CD4-positive, alpha-beta T cell treated with Interleukin-17A for 1 hour (primary cell): Measurements from ENCODE around the gene FOXQ1.
"Not testable (repeated sequence)": the region's sequence is repeated elsewhere in the genome, so short reads cannot be mapped to it uniquely, and the experiment has no call there.

Experiments used
- DNase-seq: peaks from one replicate; pipeline ENCODE4 v3.0.0-alpha.2; 2020

Gene FOXQ1

GRCh38 chr6:1322696-1323219 is 10.9 kb downstream of the FOXQ1 start:
- no peak for DNase-seq

- no peak for DNase-seq
Measured at GRCh38 chr6:1324936-1325335, 13.0 kb downstream of the FOXQ1 start.

GRCh38 chr6:1325461-1326309 is 13.8 kb downstream of the FOXQ1 start:
- DNase-seq = no peak

- DNase-seq = no peak
Measured at GRCh38 chr6:1326535-1327121, 14.7 kb downstream of the FOXQ1 start.

GRCh38 chr6:1327630-1328029 is 15.7 kb downstream of the FOXQ1 start:
- no peak for DNase-seq

GRCh38 chr6:1328129-1328800 is 16.4 kb downstream of the FOXQ1 start:
- DNase-seq = no peak

GRCh38 chr6:1329708-1330107 is 17.8 kb downstream of the FOXQ1 start:
- no peak for DNase-seq

GRCh38 chr6:1334684-1335083 is 22.8 kb downstream of the FOXQ1 start:
- DNase-seq = no peak

GRCh38 chr6:1335367-1336037 is 23.6 kb downstream of the FOXQ1 start:
- DNase-seq = no peak

GRCh38 chr6:1336246-1336843 is 24.4 kb downstream of the FOXQ1 start:
- DNase-seq = no peak

- DNase-seq = no peak
Measured at GRCh38 chr6:1337791-1338190, 25.9 kb downstream of the FOXQ1 start.

- no peak for DNase-seq
Measured at GRCh38 chr6:1346101-1346500, 34.2 kb downstream of the FOXQ1 start.

GRCh38 chr6:1346558-1347091 is 34.7 kb downstream of the FOXQ1 start:
- DNase-seq = no peak

- DNase-seq = no peak
Measured at GRCh38 chr6:1347161-1347560, 35.3 kb downstream of the FOXQ1 start.

GRCh38 chr6:1348675-1349074 is 36.8 kb downstream of the FOXQ1 start:
- no peak for DNase-seq

- no peak for DNase-seq
Measured at GRCh38 chr6:1349655-1350054, 37.8 kb downstream of the FOXQ1 start.

- DNase-seq = no peak
Measured at GRCh38 chr6:1351381-1352008, 39.6 kb downstream of the FOXQ1 start.

- DNase-seq = not testable (repeated sequence)
Measured at GRCh38 chr6:1355068-1355467, 43.2 kb downstream of the FOXQ1 start.

- not testable (repeated sequence) for DNase-seq
Measured at GRCh38 chr6:1361717-1362116, 49.8 kb downstream of the FOXQ1 start.

GRCh38 chr6:1362643-1363042 is 50.7 kb downstream of the FOXQ1 start:
- DNase-seq = no peak

GRCh38 chr6:1363298-1363697 is 51.4 kb downstream of the FOXQ1 start:
- DNase-seq = no peak
